Neural progenitor cell (in vitro differentiated cells): ENCODE results near the gene LRRC8E.
A peak's percentile ranks its signal among the peaks of the same experiment; 100 is the strongest.

Experiments used
- EZH2 ChIP-seq: fragments of 200-600 bp; sonication (generic); IDR thresholded peaks from 2 replicates; pipeline ENCODE4 v1.6.1; 2017; ENCODE audit warnings: antibody characterized with exemption, mild to moderate bottlenecking, moderate library complexity
- TF ChIP-seq, protein P1 (sequence below): fragments of 200-600 bp; sonication (generic); IDR thresholded peaks from 2 replicates; pipeline ENCODE4 v1.5.1; 2017; ENCODE audit warnings: antibody characterized with exemption, mild to moderate bottlenecking

DNA sequence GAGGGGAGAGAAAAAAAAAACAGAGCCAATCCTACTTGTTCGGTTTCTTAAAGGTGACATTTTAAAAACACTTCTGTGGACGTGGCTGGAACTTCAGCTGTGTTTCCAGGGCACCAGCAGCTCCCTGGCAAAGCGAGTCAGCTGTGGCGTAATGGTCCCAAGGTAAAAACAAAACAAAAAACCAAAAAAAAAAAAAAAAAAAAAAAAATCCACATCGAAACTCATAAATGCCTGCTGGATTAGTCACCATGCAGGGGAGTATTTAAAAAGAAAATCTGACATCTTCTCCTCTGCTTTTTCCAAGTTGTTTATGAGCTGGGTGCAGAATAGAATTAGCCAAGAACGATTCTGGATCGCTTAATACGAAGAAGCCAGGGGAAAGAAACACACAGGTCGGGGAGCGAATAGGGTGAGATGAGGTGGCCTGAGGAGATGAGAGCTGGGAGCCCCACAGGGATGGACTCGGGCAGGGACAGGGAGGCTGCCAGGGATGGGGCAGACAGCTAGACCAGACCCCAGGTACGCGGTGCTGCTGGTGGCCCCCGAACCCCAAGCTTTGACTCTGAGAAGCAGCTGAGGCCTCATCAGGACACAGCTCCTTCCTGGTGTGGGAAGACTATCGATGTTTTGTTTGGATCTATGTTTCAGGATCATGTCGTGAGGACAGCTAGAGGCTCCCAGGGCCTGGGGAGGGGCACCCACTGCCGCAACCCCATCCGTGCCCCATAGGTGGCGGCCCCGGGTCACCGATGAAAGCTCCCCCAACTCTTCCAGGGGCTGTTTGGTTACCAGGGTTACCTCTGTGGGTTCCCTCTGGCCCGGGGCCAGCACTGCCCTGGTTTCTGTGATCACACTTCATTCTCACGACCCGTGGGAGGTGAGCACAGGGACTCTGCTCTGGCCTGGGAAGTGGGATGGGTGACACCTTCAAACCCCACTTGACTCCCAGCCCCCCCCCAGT is 40.7 kb downstream of the LRRC8E start:
- TF ChIP-seq, protein P1, sequence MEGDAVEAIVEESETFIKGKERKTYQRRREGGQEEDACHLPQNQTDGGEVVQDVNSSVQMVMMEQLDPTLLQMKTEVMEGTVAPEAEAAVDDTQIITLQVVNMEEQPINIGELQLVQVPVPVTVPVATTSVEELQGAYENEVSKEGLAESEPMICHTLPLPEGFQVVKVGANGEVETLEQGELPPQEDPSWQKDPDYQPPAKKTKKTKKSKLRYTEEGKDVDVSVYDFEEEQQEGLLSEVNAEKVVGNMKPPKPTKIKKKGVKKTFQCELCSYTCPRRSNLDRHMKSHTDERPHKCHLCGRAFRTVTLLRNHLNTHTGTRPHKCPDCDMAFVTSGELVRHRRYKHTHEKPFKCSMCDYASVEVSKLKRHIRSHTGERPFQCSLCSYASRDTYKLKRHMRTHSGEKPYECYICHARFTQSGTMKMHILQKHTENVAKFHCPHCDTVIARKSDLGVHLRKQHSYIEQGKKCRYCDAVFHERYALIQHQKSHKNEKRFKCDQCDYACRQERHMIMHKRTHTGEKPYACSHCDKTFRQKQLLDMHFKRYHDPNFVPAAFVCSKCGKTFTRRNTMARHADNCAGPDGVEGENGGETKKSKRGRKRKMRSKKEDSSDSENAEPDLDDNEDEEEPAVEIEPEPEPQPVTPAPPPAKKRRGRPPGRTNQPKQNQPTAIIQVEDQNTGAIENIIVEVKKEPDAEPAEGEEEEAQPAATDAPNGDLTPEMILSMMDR: peak; percentile 53
- TF ChIP-seq EZH2: no peak
